SK-N-SH treated with all-trans-retinoic acid at 6 μM for 48 hours (cell line): ENCODE results near the gene SPINK4.

Source experiments
- ARNTL ChIP-seq: fragments of 450-650 bp; formaldehyde crosslinking; IDR thresholded peaks from 2 replicates; pipeline ENCODE4 v1.5.0; 2020; ENCODE audit warnings: low read depth, mild to moderate bottlenecking, moderate library complexity, borderline replicate concordance
- CREB5 ChIP-seq: fragments of 250-450 bp; sonication (Bioruptor Pico); IDR thresholded peaks from 2 replicates; pipeline ENCODE4 v1.5.1; 2020; ENCODE audit warnings: low read depth, mild to moderate bottlenecking, moderate library complexity
- CSDC2 ChIP-seq: fragments of 250-450 bp; sonication (Bioruptor Pico); IDR thresholded peaks from 2 replicates; pipeline ENCODE4 v1.5.0; 2020; ENCODE audit warnings: mild to moderate bottlenecking, moderate library complexity
- CSRNP3 ChIP-seq: fragments of 250-450 bp; sonication (Bioruptor Pico); IDR thresholded peaks from 2 replicates; pipeline ENCODE4 v1.5.1; 2021; ENCODE audit warnings: mild to moderate bottlenecking, moderate library complexity
- ESRRG ChIP-seq: fragments of 250-450 bp; sonication (Bioruptor Pico); IDR thresholded peaks from 2 replicates; pipeline ENCODE4 v1.6.1; 2021; ENCODE audit warnings: mild to moderate bottlenecking
- PPARA ChIP-seq: fragments of 250-450 bp; sonication (Bioruptor Pico); IDR thresholded peaks from 2 replicates; pipeline ENCODE4 v1.5.0; 2020; ENCODE audit warnings: mild to moderate bottlenecking, borderline replicate concordance
- RARB ChIP-seq: fragments of 250-450 bp; sonication (Bioruptor Pico); IDR thresholded peaks from 2 replicates; pipeline ENCODE4 v1.8.0; 2021; ENCODE audit warnings: mild to moderate bottlenecking, moderate library complexity
- TSHZ2 ChIP-seq: fragments of 250-450 bp; sonication (Bioruptor Pico); IDR thresholded peaks from 2 replicates; pipeline ENCODE4 v1.5.0; 2020; ENCODE audit warnings: mild to moderate bottlenecking, moderate library complexity
- ZC3H10 ChIP-seq: fragments of 250-450 bp; sonication (Bioruptor Pico); IDR thresholded peaks from 2 replicates; pipeline ENCODE4 v1.5.1; 2021; ENCODE audit warnings: mild to moderate bottlenecking, moderate library complexity
- ZFP3 ChIP-seq: fragments of 250-450 bp; sonication (Bioruptor Pico); IDR thresholded peaks from 2 replicates; pipeline ENCODE4 v1.5.0; 2020; ENCODE audit warnings: mild to moderate bottlenecking, moderate library complexity
- ZFP30 ChIP-seq: fragments of 450-650 bp; formaldehyde crosslinking; IDR thresholded peaks from 2 replicates; pipeline ENCODE4 v1.5.0; 2022; ENCODE audit warnings: mild to moderate bottlenecking, moderate library complexity
- ZNF70 ChIP-seq: fragments of 450-650 bp; formaldehyde crosslinking; IDR thresholded peaks from 2 replicates; pipeline ENCODE4 v1.5.0; 2020; ENCODE audit warnings: mild to moderate bottlenecking, moderate library complexity

GRCh38 chr9:33272061-33272460 is 32.1 kb downstream of the SPINK4 start:
- TF ChIP-seq ZFP3 (CRISPR knock-in tag) (no peak), PPARA (CRISPR knock-in tag) (no peak), ZFP30 (no peak), CSRNP3 (CRISPR knock-in tag) (no peak), ZNF70 (CRISPR knock-in tag) (no peak), ESRRG (CRISPR knock-in tag) (no peak), CSDC2 (CRISPR knock-in tag) (no peak), ZC3H10 (CRISPR knock-in tag) (no peak), ARNTL (CRISPR knock-in tag) (no peak), TSHZ2 (CRISPR knock-in tag) (no peak), CREB5 (no peak), RARB (CRISPR knock-in tag) (no peak)
